Ovary (tissue), 3 donors: ENCODE measurements around the gene MYO15B.

Source experiments
- EP300 ChIP-seq: sonication (generic); formaldehyde crosslinking; IDR thresholded peaks from one replicate; pipeline ENCODE4 v1.6.1; 2017; ENCODE audit warnings: antibody characterized with exemption
- POLR2A ChIP-seq: fragments of 450-650 bp; IDR thresholded peaks from one replicate; pipeline ENCODE4 v1.6.1; 2017; ENCODE audit warnings: antibody characterized with exemption, mild to moderate bottlenecking, moderate library complexity
- TF ChIP-seq, protein P1 (sequence below), 3 donors: fragments of 450-650 bp in 2 of 3; fragments of 200-600 bp in 1 of 3; IDR thresholded peaks; one replicate each; pipeline versions ENCODE4 v1.5.1 to v1.8.0; 2016 to 2022; ENCODE audit warnings: antibody characterized with exemption in 3 of 3, mild to moderate bottlenecking in 1 of 3
- donor health status: DM: no; HTN: no; CAD: no.

DNA sequence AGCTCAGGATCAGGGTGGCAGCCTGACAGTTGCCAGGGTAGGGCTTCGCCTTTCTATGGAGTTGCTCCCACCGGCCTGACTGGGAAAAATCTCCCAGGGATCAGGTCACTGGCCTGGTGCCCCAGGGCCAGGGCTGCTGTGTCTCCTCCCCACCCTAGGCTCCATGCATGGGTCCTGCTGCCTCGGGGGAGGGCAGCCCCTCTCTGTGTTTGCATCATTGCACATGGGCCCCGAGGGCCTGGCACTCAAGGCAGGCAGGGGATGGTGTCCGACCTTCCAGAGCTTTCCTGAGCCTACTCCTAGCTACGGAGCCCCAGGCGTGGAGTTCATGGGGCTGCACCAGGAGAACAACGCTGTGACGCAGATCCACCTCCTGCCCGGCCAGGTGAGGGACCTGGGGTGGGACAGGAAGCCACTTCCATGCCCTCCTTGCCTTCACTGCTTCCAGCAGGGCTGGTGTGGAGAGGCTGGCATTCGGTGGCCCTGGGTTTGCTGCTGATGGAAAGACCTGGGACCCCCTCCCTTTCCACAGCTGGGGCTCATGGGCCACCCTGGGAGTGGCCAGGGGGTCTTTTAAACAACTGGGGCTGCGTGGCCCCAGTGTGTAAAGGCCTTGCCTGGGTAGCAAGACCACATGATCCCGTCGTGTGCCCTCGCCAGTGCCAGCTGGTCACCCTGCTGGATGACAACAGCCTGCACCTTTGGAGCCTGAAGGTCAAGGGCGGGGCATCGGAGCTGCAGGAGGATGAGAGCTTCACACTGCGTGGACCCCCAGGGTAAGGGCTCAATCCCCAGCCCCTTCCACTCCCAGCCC lies 29.5 kb upstream of the MYO15B start:
- TF ChIP-seq, protein P1, sequence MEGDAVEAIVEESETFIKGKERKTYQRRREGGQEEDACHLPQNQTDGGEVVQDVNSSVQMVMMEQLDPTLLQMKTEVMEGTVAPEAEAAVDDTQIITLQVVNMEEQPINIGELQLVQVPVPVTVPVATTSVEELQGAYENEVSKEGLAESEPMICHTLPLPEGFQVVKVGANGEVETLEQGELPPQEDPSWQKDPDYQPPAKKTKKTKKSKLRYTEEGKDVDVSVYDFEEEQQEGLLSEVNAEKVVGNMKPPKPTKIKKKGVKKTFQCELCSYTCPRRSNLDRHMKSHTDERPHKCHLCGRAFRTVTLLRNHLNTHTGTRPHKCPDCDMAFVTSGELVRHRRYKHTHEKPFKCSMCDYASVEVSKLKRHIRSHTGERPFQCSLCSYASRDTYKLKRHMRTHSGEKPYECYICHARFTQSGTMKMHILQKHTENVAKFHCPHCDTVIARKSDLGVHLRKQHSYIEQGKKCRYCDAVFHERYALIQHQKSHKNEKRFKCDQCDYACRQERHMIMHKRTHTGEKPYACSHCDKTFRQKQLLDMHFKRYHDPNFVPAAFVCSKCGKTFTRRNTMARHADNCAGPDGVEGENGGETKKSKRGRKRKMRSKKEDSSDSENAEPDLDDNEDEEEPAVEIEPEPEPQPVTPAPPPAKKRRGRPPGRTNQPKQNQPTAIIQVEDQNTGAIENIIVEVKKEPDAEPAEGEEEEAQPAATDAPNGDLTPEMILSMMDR (IDR thresholded peaks at IDR 0.05), result no peak
- TF ChIP-seq EP300 (no peak), POLR2A (no peak)
